GM18498 (cell line): ENCODE data around the gene RCL1.
"Not testable (repeated sequence)": the region's sequence is repeated elsewhere in the genome, so short reads cannot be mapped to it uniquely, and the experiment has no call there.

Source experiments
- ATAC-seq: cut with Tn5 transposase; IDR thresholded peaks from one replicate; pipeline ENCODE4 v1.9.1; 2021; ENCODE audit warnings: mild to moderate bottlenecking, moderate library complexity; ENCODE audit not compliant: unreplicated experiment

The RCL1 gene

GRCh38 chr9:4781408-4781807 is 11.3 kb upstream of the RCL1 start:
- ATAC-seq: no peak

GRCh38 chr9:4783191-4783590 is 9.6 kb upstream of the RCL1 start:
- not testable (repeated sequence) for ATAC-seq

- ATAC-seq: no peak
Observed at GRCh38 chr9:4784403-4784802, 8.3 kb upstream of the RCL1 start.

- no peak for ATAC-seq
Observed at GRCh38 chr9:4786599-4786998, 6.1 kb upstream of the RCL1 start.

- no peak for ATAC-seq
Observed at GRCh38 chr9:4787876-4788275, 4.9 kb upstream of the RCL1 start.

- ATAC-seq: no peak
Observed at GRCh38 chr9:4788703-4789102, 4.0 kb upstream of the RCL1 start.

GRCh38 chr9:4792054-4792571 is 631 bp upstream of the RCL1 start:
- ATAC-seq: peak; percentile 37

GRCh38 chr9:4793459-4794395 is 983 bp downstream of the RCL1 start:
- ATAC-seq: no peak

GRCh38 chr9:4794691-4795090 is 1.9 kb downstream of the RCL1 start:
- ATAC-seq: no peak

- ATAC-seq: not testable (repeated sequence)
Observed at GRCh38 chr9:4795108-4795507, 2.4 kb downstream of the RCL1 start.

GRCh38 chr9:4796530-4796929 is 3.8 kb downstream of the RCL1 start:
- no peak for ATAC-seq

GRCh38 chr9:4796988-4797853 is 4.5 kb downstream of the RCL1 start:
- ATAC-seq: no peak

- no peak for ATAC-seq
Observed at GRCh38 chr9:4797854-4798150, 5.1 kb downstream of the RCL1 start.

GRCh38 chr9:4798281-4799032 is 5.7 kb downstream of the RCL1 start:
- no peak for ATAC-seq

GRCh38 chr9:4799033-4799430 is 6.3 kb downstream of the RCL1 start:
- ATAC-seq: no peak

- ATAC-seq: no peak
Observed at GRCh38 chr9:4799775-4800174, 7.0 kb downstream of the RCL1 start.

- no peak for ATAC-seq
Observed at GRCh38 chr9:4801156-4801555, 8.4 kb downstream of the RCL1 start.

GRCh38 chr9:4803670-4804530 is 11.2 kb downstream of the RCL1 start:
- no peak for ATAC-seq

- no peak for ATAC-seq
Observed at GRCh38 chr9:4804531-4805016, 11.8 kb downstream of the RCL1 start.
